ENCODE data around the gene RAD51B.

- TF ChIP-seq ZNF660 (tag by site-specific recombination; IDR thresholded peaks at IDR 0.05) (no peak), GLI4 (tag by site-specific recombination; IDR thresholded peaks at IDR 0.05) (no peak), KLF16 (tag by site-specific recombination; IDR thresholded peaks at IDR 0.05) (no peak)
- TF ChIP-seq, protein P1, sequence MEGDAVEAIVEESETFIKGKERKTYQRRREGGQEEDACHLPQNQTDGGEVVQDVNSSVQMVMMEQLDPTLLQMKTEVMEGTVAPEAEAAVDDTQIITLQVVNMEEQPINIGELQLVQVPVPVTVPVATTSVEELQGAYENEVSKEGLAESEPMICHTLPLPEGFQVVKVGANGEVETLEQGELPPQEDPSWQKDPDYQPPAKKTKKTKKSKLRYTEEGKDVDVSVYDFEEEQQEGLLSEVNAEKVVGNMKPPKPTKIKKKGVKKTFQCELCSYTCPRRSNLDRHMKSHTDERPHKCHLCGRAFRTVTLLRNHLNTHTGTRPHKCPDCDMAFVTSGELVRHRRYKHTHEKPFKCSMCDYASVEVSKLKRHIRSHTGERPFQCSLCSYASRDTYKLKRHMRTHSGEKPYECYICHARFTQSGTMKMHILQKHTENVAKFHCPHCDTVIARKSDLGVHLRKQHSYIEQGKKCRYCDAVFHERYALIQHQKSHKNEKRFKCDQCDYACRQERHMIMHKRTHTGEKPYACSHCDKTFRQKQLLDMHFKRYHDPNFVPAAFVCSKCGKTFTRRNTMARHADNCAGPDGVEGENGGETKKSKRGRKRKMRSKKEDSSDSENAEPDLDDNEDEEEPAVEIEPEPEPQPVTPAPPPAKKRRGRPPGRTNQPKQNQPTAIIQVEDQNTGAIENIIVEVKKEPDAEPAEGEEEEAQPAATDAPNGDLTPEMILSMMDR (tag by site-specific recombination; IDR thresholded peaks at IDR 0.05) = no peak
Measured at GRCh38 chr14:67949771-67950170, 130.2 kb downstream of the RAD51B start.

Measured in HEK293 (cell line).